ENCODE results near the gene USP30.

Gene USP30

GRCh38 chr12:109120557-109120956 is 68.2 kb downstream of the USP30 start:
- no peak for DNase-seq (ENCODE audit: low spot score)
- no peak for TF ChIP-seq CTCF (IDR thresholded peaks at IDR 0.05; ENCODE audit: extremely low read depth, missing control alignments)

- TF ChIP-seq CTCF (IDR thresholded peaks at IDR 0.05; ENCODE audit: extremely low read depth, missing control alignments), result no peak
- no peak for DNase-seq (ENCODE audit: low spot score)
These were observed 69.0 kb downstream of the USP30 start for GRCh38 chr12:109121346-109121880.

GRCh38 chr12:109124878-109125648 is 72.7 kb downstream of the USP30 start:
- no peak for DNase-seq (ENCODE audit: low spot score)
- TF ChIP-seq CTCF (IDR thresholded peaks at IDR 0.05; ENCODE audit: extremely low read depth, missing control alignments), result no peak

- TF ChIP-seq CTCF (IDR thresholded peaks at IDR 0.05; ENCODE audit: extremely low read depth, missing control alignments), result no peak
- DNase-seq (ENCODE audit: low spot score), result no peak
These were observed 73.4 kb downstream of the USP30 start for GRCh38 chr12:109125791-109126190.

GRCh38 chr12:109126784-109127183 is 74.4 kb downstream of the USP30 start:
- no peak for DNase-seq (ENCODE audit: low spot score)
- no peak for TF ChIP-seq CTCF (IDR thresholded peaks at IDR 0.05; ENCODE audit: extremely low read depth, missing control alignments)

GRCh38 chr12:109127533-109128242 is 75.3 kb downstream of the USP30 start:
- no peak for DNase-seq (ENCODE audit: low spot score)
- TF ChIP-seq CTCF (IDR thresholded peaks at IDR 0.05; ENCODE audit: extremely low read depth, missing control alignments), result no peak

Measured in GM20000 (cell line).